Esophagus squamous epithelium (tissue), 5 donors: ENCODE measurements around the gene HNRNPA1L2. TPM values are rescaled to one million over a fixed set of nuclear protein-coding genes. Genes with fewer than 3 reads are reported as not detected.
"Not testable (repeated sequence)": the region's sequence is repeated elsewhere in the genome, so short reads cannot be mapped to it uniquely, and the experiment has no call there.

Source experiments
- DNase-seq: peaks from one replicate; lab custom pipeline; 2025; lab: John Stamatoyannopoulos, UW
- H3K27ac ChIP-seq, 4 donors: fragments of 200-600 bp; sonication (generic); one replicate each; pipeline ENCODE4 v1.5.1; 2016 to 2019; ENCODE audit warnings: mild to moderate bottlenecking in 1 of 4
- H3K27me3 ChIP-seq, 4 donors: fragments of 200-600 bp; sonication (generic); 1 replicate in 3 of 4; 2 replicates in 1 of 4; pipeline versions ENCODE4 v1.5.1 to v1.6.0; 2017 to 2021; ENCODE audit warnings: antibody characterized with exemption in 1 of 4
- H3K36me3 ChIP-seq, 3 donors: fragments of 200-600 bp; sonication (generic); one replicate each; pipeline ENCODE4 v1.5.1; 2016 to 2019
- H3K4me1 ChIP-seq, 3 donors: fragments of 200-600 bp; sonication (generic); one replicate each; pipeline ENCODE4 v1.5.1; 2017 to 2019
- H3K4me3 ChIP-seq, 4 donors: fragments of 200-600 bp; sonication (generic); 1 replicate in 3 of 4; 2 replicates in 1 of 4; pipeline ENCODE4 v1.5.1; 2016 to 2019; ENCODE audit warnings: mild to moderate bottlenecking in 2 of 4, moderate library complexity in 1 of 4
- H3K9me3 ChIP-seq, 3 donors: fragments of 200-600 bp; sonication (generic); one replicate each; pipeline ENCODE4 v1.5.1; 2016 to 2019
- CTCF ChIP-seq, 6 experiments: fragments of 450-650 bp in 4 of 6; fragments of 200-600 bp in 2 of 6; sonication (generic) in 2 of 6; IDR thresholded peaks; one replicate each; pipeline ENCODE4 v1.5.1; 2016 to 2019; ENCODE audit warnings: antibody characterized with exemption in 6 of 6, mild to moderate bottlenecking in 4 of 6, moderate library complexity in 4 of 6
- POLR2A ChIP-seq, 4 donors: fragments of 450-650 bp; IDR thresholded peaks; one replicate each; pipeline ENCODE4 v1.6.1; 2017; ENCODE audit warnings: antibody characterized with exemption in 4 of 4, mild to moderate bottlenecking in 4 of 4, moderate library complexity in 3 of 4
- WGBS, 2 donors: methylation state at CpG; one replicate each; pipeline ENCODE4 v1.1.5; 2018; 5-methylcytosine and 5-hydroxymethylcytosine counted together
- intact Hi-C: fragments of 100-400 bp; cut with DNase I; formaldehyde crosslinking; loops from one replicate; pipeline ENCODE4 v1.15.0; 2022
- total RNA-seq, 4 donors: library from RNA; depleted of rRNA; stranded (reverse); fragments of >200 nt; gene quantifications; one replicate each; pipeline ENCODE4 v1.1.0, GENCODE V29; 2016
- donor health status: DM: yes; HTN: yes; CAD: no.

HNRNPA1L2 gene
- total RNA-seq: 1 to 10 TPM; 1.9 to 6.9 (median 2.3) TPM

GRCh38 chr13:52642131-52642530 lies at the start of gene HNRNPA1L2:
Gene HNRNPA1L2, plus strand, starts transcription at chr13:52642431. Its CDS starts 62 bp downstream, at chr13:52642493.
- no peak for TF ChIP-seq POLR2A (IDR thresholded peaks at IDR 0.05)
- no peak for TF ChIP-seq CTCF (IDR thresholded peaks at IDR 0.05)
- WGBS, 2 donors: 94 to 96% methylated on average over 7 of the region's 7 CpGs
- Histone ChIP-seq H3K27ac (peak within 1 kb of the TSS in 1 of 4 donors; percentile 21), H3K4me3 (no peak within 1 kb of the TSS), H3K9me3 (no peaks in the 10 kb centered on the region), H3K36me3 (peaks cover 0 to 56% (median 3%) of the 10 kb centered on the region in 3 donors), H3K4me1 (peaks cover 0 to 37% (median 0%) of the 10 kb centered on the region in 3 donors), H3K27me3 (no peaks in the 10 kb centered on the region)
- intact Hi-C loops: no loop called here
- no peak for DNase-seq

GRCh38 chr13:52593175-52593574 lies 49.1 kb upstream of the HNRNPA1L2 start:
- H3K36me3 ChIP-seq, H3K9me3 ChIP-seq, H3K27me3 ChIP-seq, intact Hi-C loops, H3K4me1 ChIP-seq, H3K4me3 ChIP-seq, H3K27ac ChIP-seq, DNase-seq: not testable (repeated sequence)
- WGBS, 2 donors: 69 to 93% methylated on average over 3 of the region's 3 CpGs

- H3K36me3 ChIP-seq, H3K27me3 ChIP-seq, H3K9me3 ChIP-seq, DNase-seq, intact Hi-C loops, H3K27ac ChIP-seq, H3K4me3 ChIP-seq, H3K4me1 ChIP-seq: not testable (repeated sequence)
- WGBS, 2 donors: 82 to 91% methylated on average over 3 of the region's 3 CpGs
These were observed 48.4 kb upstream of the HNRNPA1L2 start for GRCh38 chr13:52593812-52594211.

GRCh38 chr13:52594295-52594694 lies 47.9 kb upstream of the HNRNPA1L2 start:
- 80 to 84% methylated on average over 6 to 7 of the region's 7 CpGs for WGBS, 2 donors
- H3K36me3 ChIP-seq, DNase-seq, H3K27ac ChIP-seq, intact Hi-C loops, H3K4me1 ChIP-seq, H3K4me3 ChIP-seq, H3K27me3 ChIP-seq, H3K9me3 ChIP-seq: not testable (repeated sequence)

- H3K9me3 ChIP-seq: no peaks in the 10 kb centered on the region
- H3K27ac ChIP-seq: no peak overlapping the region
- TF ChIP-seq POLR2A (IDR thresholded peaks at IDR 0.05) (no peak), CTCF (IDR thresholded peaks at IDR 0.05) (no peak)
- peaks cover 11 to 25% (median 11%) of the 10 kb centered on the region in 3 donors for H3K4me1 ChIP-seq
- no peaks in the 10 kb centered on the region for H3K27me3 ChIP-seq
- no peaks in the 10 kb centered on the region for H3K36me3 ChIP-seq
- no peak overlapping the region for H3K4me3 ChIP-seq
- no peak for DNase-seq
- WGBS, 2 donors: 83 to 100% methylated on average over 3 to 4 of the region's 4 CpGs
- intact Hi-C loops: no loop called here
These were observed 44.6 kb upstream of the HNRNPA1L2 start for GRCh38 chr13:52597676-52598075.

GRCh38 chr13:52599037-52599847 lies 43.0 kb upstream of the HNRNPA1L2 start:
- intact Hi-C loops: no loop called here
- H3K4me3 ChIP-seq: peak overlapping the region; percentile 61 to 81 (median 68)
- no peaks in the 10 kb centered on the region for H3K27me3 ChIP-seq
- no peaks in the 10 kb centered on the region for H3K36me3 ChIP-seq
- H3K9me3 ChIP-seq: no peaks in the 10 kb centered on the region
- no peak for DNase-seq
- H3K27ac ChIP-seq: peak overlapping the region; percentile 78 to 87 (median 83)
- no peak for TF ChIP-seq CTCF (IDR thresholded peaks at IDR 0.05)
- TF ChIP-seq POLR2A (IDR thresholded peaks at IDR 0.05): no peak
- 4 to 5% methylated on average over 13 of the region's 13 CpGs for WGBS, 2 donors
- peaks cover 11 to 25% (median 11%) of the 10 kb centered on the region in 3 donors for H3K4me1 ChIP-seq
